IMR-90 (cell line): ENCODE measurements around the gene UBE3B. TPM values are rescaled to one million over a fixed set of nuclear protein-coding genes. Genes with fewer than 3 reads are reported as not detected.

Experiments
- ATAC-seq: fragments of 200-7000 bp; cut with Tn5 transposase; 2 replicates; pipeline ENCODE4 v1.9.1; 2020; ENCODE audit warnings: low read depth, mild to moderate bottlenecking, moderate library complexity
- BruUV-seq: library from RNA; stranded (reverse); fragments of 400-500 nt; replicated peaks from 2 replicates; lab custom pipeline; 2021; lab: Mats Ljungman, UMichigan
- CTCF ChIA-PET: fragments of 300-600 bp; formaldehyde crosslinking; extraction: SDS; loops from one replicate; lab custom pipeline; 2021; ENCODE audit warnings: antibody characterized with exemption; lab: Yijun Ruan, JAX
- POLR2A ChIA-PET: fragments of 300-600 bp; sonication (Branson Sonifier 250); formaldehyde crosslinking; loops from one replicate; lab custom pipeline; 2022; ENCODE audit warnings: antibody characterized with exemption; ENCODE audit not compliant: unreplicated experiment; lab: Charles Lee
- DNase-seq: peaks from one replicate; pipeline ENCODE4 v3.0.0; 2013
- H2AFZ ChIP-seq: replicated peaks from 2 replicates; pipeline ENCODE3; 2013; ENCODE audit warnings: low read length, mild to moderate bottlenecking; ENCODE audit not compliant: poor library complexity
- H2AK5ac ChIP-seq: 2 replicates; pipeline ENCODE4 v1.6.1; 2013; ENCODE audit warnings: low read depth, low read length, inconsistent platforms
- H2AK9ac ChIP-seq: replicated peaks from 2 replicates; pipeline ENCODE3; 2013; ENCODE audit warnings: mild to moderate bottlenecking, low read depth, low read length, moderate library complexity; ENCODE audit not compliant: poor library complexity
- H2BK120ac ChIP-seq: 2 replicates; pipeline ENCODE4 v1.6.1; 2013; ENCODE audit warnings: low read depth, low read length, inconsistent platforms
- H2BK15ac ChIP-seq: 3 replicates; pipeline ENCODE4 v1.6.1; 2013; ENCODE audit warnings: low read depth, low read length, inconsistent platforms
- H2BK20ac ChIP-seq: 2 replicates; pipeline ENCODE4 v1.6.1; 2013; ENCODE audit warnings: low read depth, mild to moderate bottlenecking, inconsistent platforms, low read length, moderate library complexity
- H2BK5ac ChIP-seq: 2 replicates; pipeline ENCODE4 v1.6.1; 2013; ENCODE audit warnings: mild to moderate bottlenecking, low read depth, low read length, inconsistent platforms; ENCODE audit not compliant: poor library complexity, severe bottlenecking
- H3K14ac ChIP-seq: replicated peaks from 2 replicates; pipeline ENCODE4 v1.6.1; 2013; ENCODE audit warnings: low read depth, low read length, inconsistent platforms
- H3K18ac ChIP-seq: 2 replicates; pipeline ENCODE4 v1.6.1; 2013; ENCODE audit warnings: low read depth, low read length, control low read depth
- H3K23ac ChIP-seq: 2 replicates; pipeline ENCODE4 v1.6.1; 2013; ENCODE audit warnings: low read depth, low read length, inconsistent platforms
- H3K27ac ChIP-seq: 2 replicates; pipeline ENCODE4 v1.5.1; 2013; ENCODE audit warnings: mild to moderate bottlenecking, control low read depth, low read length; ENCODE audit not compliant: insufficient read depth
- H3K27me3 ChIP-seq: 2 replicates; pipeline ENCODE4 v1.6.1; 2013; ENCODE audit warnings: low read length; ENCODE audit not compliant: control insufficient read depth, insufficient read depth
- H3K36me3 ChIP-seq: 2 replicates; pipeline ENCODE4 v1.6.1; 2013; ENCODE audit warnings: low read length, mixed read lengths; ENCODE audit not compliant: control insufficient read depth, insufficient read depth
- H3K4ac ChIP-seq: 2 replicates; pipeline ENCODE4 v1.6.1; 2013; ENCODE audit warnings: low read depth, low read length, inconsistent platforms
- H3K4me1 ChIP-seq: 2 replicates; pipeline ENCODE4 v1.6.1; 2013; ENCODE audit warnings: low read length, mixed read lengths; ENCODE audit not compliant: control insufficient read depth, insufficient read depth
- H3K4me2 ChIP-seq: 2 replicates; pipeline ENCODE4 v1.6.1; 2013; ENCODE audit warnings: low read depth, mild to moderate bottlenecking, control low read depth, low read length, moderate library complexity
- H3K4me3 ChIP-seq: 2 replicates; pipeline ENCODE4 v1.5.1; 2013; ENCODE audit warnings: low read depth, mild to moderate bottlenecking, control low read depth, low read length, moderate library complexity; ENCODE audit not compliant: insufficient read depth
- H3K56ac ChIP-seq: 2 replicates; pipeline ENCODE4 v1.6.1; 2013; ENCODE audit warnings: low read length, inconsistent platforms; ENCODE audit not compliant: insufficient read depth; ENCODE audit errors: extremely low read depth
- H3K79me1 ChIP-seq, 2 experiments: 2 replicates each; pipeline ENCODE4 v1.6.1; 2013; ENCODE audit warnings: low read length in 2 of 2, inconsistent platforms in 1 of 2, low read depth in 1 of 2
- H3K9ac ChIP-seq: 2 replicates; pipeline ENCODE4 v1.6.1; 2013; ENCODE audit warnings: low read depth, low read length, control low read depth
- H3K9me1 ChIP-seq: 2 replicates; pipeline ENCODE4 v1.6.1; 2013; ENCODE audit warnings: low read length, inconsistent platforms; ENCODE audit not compliant: insufficient read depth
- H3K9me3 ChIP-seq: 2 replicates; pipeline ENCODE4 v1.6.1; 2013; ENCODE audit warnings: low read length; ENCODE audit not compliant: control insufficient read depth, insufficient read depth
- H4K20me1 ChIP-seq: 2 replicates; pipeline ENCODE4 v1.6.1; 2013; ENCODE audit warnings: low read length, inconsistent platforms; ENCODE audit not compliant: insufficient read depth
- H4K5ac ChIP-seq: 2 replicates; pipeline ENCODE4 v1.6.1; 2013; ENCODE audit warnings: mild to moderate bottlenecking, low read depth, low read length, control low read depth
- H4K8ac ChIP-seq, 2 experiments: 2 replicates each; pipeline ENCODE4 v1.6.1; 2013; ENCODE audit warnings: low read depth in 2 of 2, low read length in 2 of 2, control low read depth in 1 of 2, inconsistent platforms in 1 of 2
- H4K91ac ChIP-seq: 2 replicates; pipeline ENCODE4 v1.6.1; 2013; ENCODE audit warnings: low read depth, low read length, inconsistent platforms; ENCODE audit not compliant: insufficient read depth
- CEBPB ChIP-seq: IDR thresholded peaks from 2 replicates; pipeline ENCODE4 v1.6.1; 2012; ENCODE audit warnings: low read depth, low read length, improper control_type of control experiment
- USF2 ChIP-seq: fragments of 150-350 bp; IDR thresholded peaks from 2 replicates; pipeline ENCODE4 v1.6.1; 2017; ENCODE audit warnings: mild to moderate bottlenecking, antibody characterized with exemption, low read length, low read depth
- WGBS, 2 experiments: methylation state at CpG; one replicate each; pipeline versions ENCODE4 v1.1.5 to v1.1.7; 2013; ENCODE audit warnings: missing lambda C conversion rate in 2 of 2; ENCODE audit not compliant: insufficient read length in 1 of 2; ENCODE audit errors: extremely low coverage in 2 of 2; 5-methylcytosine and 5-hydroxymethylcytosine counted together
- dilution Hi-C: fragments of 300-500 bp; cut with HindIII; formaldehyde crosslinking; loops from one replicate; pipeline ENCODE4 v1.14.3; 2018; ENCODE audit warnings: low sequenced_read_pairs; ENCODE audit not compliant: unreplicated experiment
- in situ Hi-C: fragments of 300-500 bp; cut with MboI; formaldehyde crosslinking; loops from 3 replicates; pipeline ENCODE4 v1.14.3; 2019; ENCODE audit warnings: low sequenced_read_pairs, inconsistent platforms, mixed read lengths
- intact Hi-C: fragments of 100-400 bp; cut with micrococcal nuclease; formaldehyde crosslinking; loops from 2 replicates; pipeline ENCODE4 v1.10.0; 2022
- polyA plus RNA-seq, 3 experiments: library from polyadenylated mRNA; depleted of rRNA; stranded (reverse); fragments of >200 nt; gene quantifications; 2 replicates each; pipeline ENCODE4 v1.2.3, GENCODE V29; 2012; ENCODE audit warnings: low replicate concordance in 1 of 3
- total RNA-seq: library from RNA; depleted of rRNA; stranded (reverse); fragments of >200 nt; gene quantifications from 2 replicates; pipeline ENCODE4 v1.2.3, GENCODE V29; 2012

UBE3B gene
- total and polyA plus RNA-seq, 2 of the 4 experiments (the other 2 are of a cell fraction): 18.8 to 24.9 TPM

- no peak overlapping the region for H2AFZ ChIP-seq
- POLR2A ChIA-PET: no interaction called here
Measured at GRCh38 chr12:109554761-109555160, 77.3 kb downstream of the UBE3B start.

More at GRCh38 chr12:109554761-109555160, 77.3 kb downstream of the UBE3B start:
- 96% methylated on average over 4 of the region's 6 CpGs; no CpG with 5 or more reads in 1 of the 2 experiments for WGBS, 2 experiments
- H3K36me3 ChIP-seq: no peaks in the 10 kb centered on the region
- no peak overlapping the region for H3K18ac ChIP-seq
- no peak overlapping the region for H3K9ac ChIP-seq
- no TSS peak for BruUV-seq
- H2BK120ac ChIP-seq: no peak overlapping the region
- H4K8ac ChIP-seq: no peak overlapping the region
- TF ChIP-seq USF2 (no peak), CEBPB (no peak)
- no peak for ATAC-seq
- H4K5ac ChIP-seq: no peak overlapping the region
- H3K27me3 ChIP-seq: peaks cover 29% of the 10 kb centered on the region
- H3K14ac ChIP-seq: no peak overlapping the region
- H3K23ac ChIP-seq: no peak overlapping the region
- in situ Hi-C loops: no loop called here
- no peaks in the 10 kb centered on the region for H3K4me1 ChIP-seq
- no peak overlapping the region for H3K27ac ChIP-seq
- H3K56ac ChIP-seq: no peak overlapping the region
- H3K4ac ChIP-seq: no peak overlapping the region
- intact Hi-C loops: no loop called here
- no peaks in the 10 kb centered on the region for H4K20me1 ChIP-seq
- H4K91ac ChIP-seq: no peak overlapping the region
- H2AK9ac ChIP-seq: no peak overlapping the region
- DNase-seq: no peak
- H3K9me3 ChIP-seq: no peaks in the 10 kb centered on the region
- H3K9me1 ChIP-seq: no peaks in the 10 kb centered on the region
- no peak overlapping the region for H2AK5ac ChIP-seq
- H3K79me1 ChIP-seq: no peaks in the 10 kb centered on the region
- H3K4me3 ChIP-seq: no peak overlapping the region
- dilution Hi-C loops: no loop called here
- H2BK15ac ChIP-seq: no peak overlapping the region
- H2BK20ac ChIP-seq: no peak overlapping the region
- no peak overlapping the region for H2BK5ac ChIP-seq
- CTCF ChIA-PET: interaction anchor here (0.7 kb wide), 1 partner anchor 10 kb away, joined by 3 read pairs; no protein-coding TSS in a partner anchor
- H3K4me2 ChIP-seq: no peak overlapping the region
